GM18858 (cell line): ENCODE results near the gene GARIN5B.
"Not testable (repeated sequence)": the region's sequence is repeated elsewhere in the genome, so short reads cannot be mapped to it uniquely, and the experiment has no call there.

ENCODE experiments used
- ATAC-seq: cut with Tn5 transposase; IDR thresholded peaks from one replicate; pipeline ENCODE4 v1.9.1; 2021; ENCODE audit not compliant: unreplicated experiment

The GARIN5B gene

DNA sequence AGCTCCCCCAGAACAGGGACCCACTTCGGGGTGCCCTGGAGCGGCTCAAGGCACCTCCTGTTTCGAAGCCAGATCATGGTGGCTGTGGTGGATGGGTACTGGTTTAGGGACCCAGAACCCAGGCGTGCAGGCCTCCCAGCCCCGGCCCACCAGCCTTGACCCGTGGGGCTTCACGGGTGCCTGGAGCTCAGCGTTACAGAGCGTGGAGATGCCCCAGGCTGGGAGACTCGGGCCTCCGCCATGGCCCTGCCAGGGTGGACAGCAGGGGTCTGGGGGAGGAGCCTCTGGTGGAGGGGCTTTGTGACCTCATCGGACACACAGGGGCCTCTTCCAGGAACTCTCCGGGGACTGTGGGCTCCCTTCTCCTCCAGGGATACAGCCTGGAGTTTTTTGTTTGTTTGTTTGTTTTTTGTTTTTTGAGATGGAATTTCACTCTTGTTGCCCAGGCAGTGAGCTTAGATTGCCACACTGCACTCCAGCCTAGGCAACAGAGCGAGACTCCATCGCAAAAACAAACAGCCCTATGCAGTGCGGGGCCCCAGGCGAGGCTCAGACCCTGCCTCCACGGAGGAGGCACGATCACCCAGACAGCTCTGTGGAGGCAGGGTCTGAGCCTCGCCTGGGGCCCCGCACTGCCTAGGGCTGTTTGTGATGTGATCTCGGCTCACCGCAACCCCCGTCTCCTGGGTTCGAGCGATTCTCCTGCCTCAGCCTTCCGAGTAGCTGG is at the start of gene GARIN5B:
TSS of gene GARIN5B (minus strand) at position 271 of the 727 bp plus-strand sequence. CDS start at position 77, 194 bp downstream.
- no peak for ATAC-seq

DNA sequence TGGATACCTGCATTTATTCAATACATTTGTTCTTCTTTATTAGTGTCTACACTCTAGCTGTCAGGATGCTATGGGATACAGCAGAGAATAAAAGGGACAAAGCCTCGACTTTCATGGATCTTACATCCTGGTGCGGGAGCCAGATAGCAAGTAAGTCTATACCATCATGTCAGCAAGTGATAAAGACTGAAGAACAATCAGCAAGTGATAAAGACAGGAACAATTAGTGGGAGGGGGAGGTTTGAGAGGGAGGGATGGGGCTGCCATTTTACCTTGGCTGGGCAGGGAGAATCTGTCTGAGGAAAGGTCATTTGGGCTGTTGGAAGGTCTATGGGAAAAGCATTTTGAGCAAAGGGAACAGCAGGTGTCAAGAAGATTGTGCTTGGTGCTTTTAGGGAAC is 47.1 kb upstream of the GARIN5B start:
- ATAC-seq: no peak

DNA sequence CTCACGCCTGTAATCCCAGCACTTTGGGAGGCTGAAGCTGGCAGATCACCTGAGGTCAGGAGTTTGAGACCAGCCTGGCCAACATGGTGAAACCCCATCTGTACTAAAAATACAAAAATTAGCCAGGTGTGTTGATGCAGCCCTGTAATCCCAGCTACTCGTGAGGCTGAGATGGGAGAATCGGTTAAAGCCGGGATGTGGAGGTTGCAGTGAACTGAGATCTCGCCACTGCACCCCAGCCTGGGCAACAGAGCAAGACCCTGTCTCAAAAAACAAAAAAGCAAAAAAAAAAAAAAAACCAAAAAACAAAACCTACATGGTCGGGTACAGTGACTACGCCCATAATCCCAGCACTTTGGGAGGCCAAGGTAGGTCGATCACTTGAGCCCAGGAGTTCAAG is 46.1 kb upstream of the GARIN5B start:
- not testable (repeated sequence) for ATAC-seq

DNA sequence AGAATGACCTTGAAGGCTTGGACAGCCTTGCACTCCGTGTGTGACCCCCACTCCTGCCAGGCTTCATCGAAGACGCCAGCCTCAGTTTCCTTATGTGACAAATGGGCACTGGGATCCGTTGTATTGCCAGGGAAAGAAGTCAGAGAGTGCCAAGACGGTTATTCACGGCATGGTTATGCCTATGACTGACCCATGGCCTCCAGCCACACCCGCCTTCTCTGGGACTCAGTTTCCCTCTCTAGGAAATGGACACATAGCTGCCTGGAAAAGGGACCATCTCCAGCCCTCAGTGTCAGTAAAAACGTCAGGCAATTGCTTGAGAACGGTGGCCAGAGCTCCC is 45.4 kb upstream of the GARIN5B start:
- no peak for ATAC-seq

DNA sequence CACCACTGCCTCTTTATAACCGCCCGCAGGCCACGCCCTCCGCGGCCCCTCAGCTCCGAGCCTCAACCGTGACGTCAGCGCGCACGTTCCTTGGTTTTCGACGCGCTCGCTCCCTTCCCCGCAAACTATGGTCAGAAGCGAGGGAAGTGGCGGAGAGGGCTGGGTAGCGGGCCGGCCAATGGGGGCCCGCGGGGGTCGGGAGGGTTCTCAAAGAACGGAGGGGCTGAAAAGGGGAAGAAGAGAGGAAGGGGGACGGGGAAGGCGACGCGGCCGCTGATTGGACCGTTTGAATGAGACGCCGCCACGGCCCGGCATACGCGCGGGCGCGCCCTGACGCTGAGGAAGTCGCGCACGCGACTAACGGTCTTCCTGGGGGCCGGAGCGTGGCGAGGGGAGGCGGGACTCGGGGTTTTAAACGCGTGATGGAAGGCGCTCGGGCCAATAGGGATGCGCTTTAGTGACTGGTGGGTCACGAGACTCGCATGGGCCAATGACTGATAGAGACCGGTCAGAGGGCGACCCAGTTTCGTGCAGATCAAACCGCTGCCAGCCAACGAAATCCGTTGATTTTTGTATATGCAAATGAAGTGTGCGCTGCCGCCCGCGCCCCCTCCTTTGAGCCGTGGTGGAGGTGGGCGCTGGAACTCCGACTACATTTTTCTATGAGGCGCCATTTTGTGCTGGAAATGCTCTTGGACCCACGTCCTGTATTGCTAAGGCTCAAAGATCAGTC is 44.9 kb upstream of the GARIN5B start:
- peak; percentile 63 for ATAC-seq

DNA sequence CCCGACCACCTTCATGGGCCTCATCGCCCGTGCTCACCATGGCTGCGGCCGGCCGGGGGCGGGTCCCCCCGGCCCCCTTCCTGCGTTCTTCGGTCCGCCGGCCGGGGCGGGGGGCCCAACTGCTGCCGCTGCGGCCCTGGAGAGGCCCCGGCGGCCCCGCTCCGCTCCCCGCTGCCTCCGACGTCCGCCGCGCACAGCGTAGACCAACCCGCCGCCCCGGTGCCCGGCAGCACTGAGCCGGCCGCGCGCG is 44.4 kb upstream of the GARIN5B start, which contains the start of gene UBE2S:
TSS of gene UBE2S (minus strand) at position 239 of the 250 bp plus-strand sequence. CDS start at position 40, 199 bp downstream.
- ATAC-seq: peak; percentile 19

DNA sequence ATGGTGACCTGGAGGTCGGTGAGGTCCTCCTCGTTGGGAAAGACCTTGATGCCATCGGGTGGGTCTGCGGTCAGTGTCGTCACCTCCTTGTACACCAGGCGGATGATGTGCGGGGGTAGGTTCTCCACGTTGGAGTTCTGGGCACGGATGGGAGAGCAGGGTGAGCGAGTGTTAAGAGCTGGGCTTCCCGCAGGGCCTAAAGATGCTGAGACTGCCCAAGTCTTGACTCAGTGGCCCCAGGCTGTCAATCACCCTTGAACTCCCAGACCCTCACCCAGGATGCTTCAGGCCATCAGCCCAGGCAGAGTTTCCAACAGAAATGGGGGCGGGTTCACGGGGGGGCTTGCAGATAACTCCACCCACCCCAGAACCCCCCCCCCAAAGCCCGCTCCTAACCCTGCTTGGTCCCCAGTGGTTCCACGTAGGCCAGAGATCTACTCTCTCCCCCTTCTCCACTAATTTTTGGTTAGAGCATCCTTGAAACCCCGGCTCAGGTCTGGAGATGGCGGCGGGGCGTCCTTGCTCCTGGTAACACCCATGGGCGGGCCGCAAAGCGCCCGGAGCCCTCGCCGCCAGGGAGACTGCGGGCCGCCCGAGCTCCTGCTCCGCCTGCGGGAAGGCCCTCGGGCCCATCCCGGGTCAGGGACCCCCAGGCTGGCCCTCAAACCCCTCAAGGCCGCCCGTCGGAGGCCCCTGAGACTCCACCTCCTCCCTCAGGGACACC is 43.9 kb upstream of the GARIN5B start:
- no peak for ATAC-seq

DNA sequence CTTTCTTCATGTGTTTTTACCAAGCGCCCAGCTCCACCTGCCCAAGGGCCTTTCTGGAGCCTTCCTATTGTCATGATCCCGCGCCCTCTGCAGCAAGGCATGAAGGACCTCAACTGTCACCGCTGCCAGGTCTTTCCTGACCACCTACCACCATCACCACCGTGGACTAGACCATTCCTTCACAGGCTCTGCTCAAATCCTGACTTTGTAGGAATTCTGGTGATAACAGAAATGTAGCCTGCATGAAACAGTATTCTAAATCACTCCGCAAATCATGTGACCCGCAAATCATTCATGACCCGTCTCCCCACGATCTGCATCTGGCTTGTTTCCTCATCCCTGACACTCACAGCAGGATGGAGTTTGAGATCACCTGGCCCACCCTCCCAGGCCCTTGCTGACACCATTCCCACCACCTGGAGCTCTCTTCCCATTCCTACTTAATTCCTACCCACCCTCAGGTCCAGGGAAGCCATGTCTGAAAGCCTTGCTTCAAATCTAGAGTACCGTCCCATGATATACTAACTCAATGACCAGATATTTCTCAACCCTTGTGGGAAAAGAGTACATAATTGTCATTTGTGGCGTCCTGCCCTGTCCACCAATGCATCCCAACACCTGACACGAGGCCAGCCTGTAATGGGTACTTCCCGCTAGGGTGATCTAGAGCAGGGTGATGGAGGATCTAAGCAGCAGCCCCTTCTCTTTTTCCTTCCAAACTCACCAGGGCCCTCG is 43.2 kb upstream of the GARIN5B start:
- ATAC-seq: no peak

DNA sequence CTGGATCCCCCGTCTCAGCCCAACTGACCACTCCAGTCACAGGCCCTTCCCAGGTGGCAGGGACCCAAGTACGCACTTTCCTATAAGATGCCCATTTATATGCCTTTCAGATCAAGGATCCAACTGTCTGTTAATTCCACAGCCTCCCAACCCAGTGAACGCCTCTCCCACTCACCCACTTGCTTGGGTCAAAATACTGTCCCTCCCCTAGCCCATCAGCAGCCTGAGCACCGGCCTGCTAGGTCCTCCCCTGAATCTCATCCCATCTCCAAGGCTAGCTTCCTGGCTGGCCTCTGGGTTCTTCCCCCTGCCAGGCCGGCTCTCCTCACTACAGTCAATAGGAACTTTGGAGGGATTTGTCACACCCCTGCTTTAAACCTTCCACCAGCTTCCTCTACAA is 42.6 kb upstream of the GARIN5B start:
- ATAC-seq: no peak

DNA sequence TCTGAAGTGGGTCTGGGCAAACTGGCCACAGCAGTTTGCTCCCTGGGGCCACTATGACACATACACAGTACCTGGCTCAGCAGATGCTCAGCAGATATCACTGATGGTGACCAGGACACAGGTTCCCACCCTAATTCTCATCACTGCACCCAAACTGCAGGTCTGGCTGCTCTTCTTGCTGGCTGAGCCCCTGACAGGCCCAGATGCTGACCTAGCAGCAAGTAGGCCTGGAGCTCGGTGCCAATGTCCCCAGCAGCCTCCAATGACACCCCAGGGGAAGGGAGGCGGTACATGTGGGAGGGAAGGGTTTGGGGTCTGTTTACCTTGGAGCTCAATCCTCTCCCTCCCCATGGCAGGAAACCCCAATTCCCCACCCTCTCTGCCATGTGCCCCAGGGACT is 39.4 kb upstream of the GARIN5B start:
- ATAC-seq: no peak

DNA sequence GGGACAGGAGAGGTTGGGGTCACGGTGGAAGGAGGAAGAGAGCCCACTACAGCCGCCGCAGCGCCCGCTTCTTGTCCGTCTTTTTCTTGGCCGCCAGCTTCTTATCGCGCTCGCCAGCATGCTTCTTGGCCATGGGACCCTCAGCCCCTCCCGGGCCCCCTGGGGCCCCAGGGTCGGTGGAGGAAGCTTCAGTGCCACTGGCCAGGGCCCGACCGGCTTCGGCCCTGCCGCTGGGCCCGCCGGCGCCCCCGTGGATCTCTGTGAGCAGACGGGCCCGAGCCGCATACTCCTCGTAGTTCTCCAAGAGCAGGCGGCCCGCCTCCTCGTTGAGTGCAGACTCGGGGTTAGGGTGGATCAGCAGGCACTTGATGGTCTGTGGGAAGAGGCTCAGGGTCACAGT is 38.3 kb upstream of the GARIN5B start:
- not testable (repeated sequence) for ATAC-seq

DNA sequence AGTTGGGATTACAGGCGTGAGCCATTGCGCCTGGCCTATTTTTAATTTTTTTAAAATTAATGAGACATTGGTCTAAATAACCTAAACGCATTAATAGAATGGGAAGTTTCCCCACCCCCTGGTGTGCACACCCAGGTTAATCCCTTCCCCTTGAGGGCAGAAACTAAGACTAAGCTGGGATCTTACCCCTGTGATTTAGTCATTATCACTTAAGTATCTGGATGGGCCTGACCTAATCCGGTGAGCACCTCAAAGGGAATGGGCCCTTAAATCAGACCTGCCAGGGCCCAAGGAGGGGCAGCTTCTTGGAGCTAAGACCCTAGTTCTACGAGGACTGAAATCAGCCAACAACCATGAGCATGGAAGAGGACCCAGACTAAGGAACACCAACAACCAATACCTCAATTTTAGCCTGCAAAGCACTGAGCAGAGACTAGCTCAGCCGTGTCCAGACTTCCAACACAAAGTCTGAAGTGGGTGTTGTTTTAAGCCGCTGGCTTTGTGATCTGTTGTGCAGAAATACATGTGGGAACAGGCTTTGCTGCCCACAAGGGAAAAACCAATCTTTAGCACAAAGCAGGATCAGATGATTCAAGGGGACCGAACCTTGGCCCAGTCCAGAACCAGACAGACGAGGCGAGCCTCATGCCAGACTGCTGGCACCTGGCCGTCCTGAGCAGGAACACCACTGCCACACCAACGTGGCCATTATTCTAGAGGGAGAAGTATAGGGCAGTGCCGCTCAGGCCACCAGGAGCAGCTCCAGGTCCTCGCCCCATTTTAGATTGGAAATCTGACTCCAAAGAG is 37.4 kb upstream of the GARIN5B start:
- ATAC-seq: no peak

DNA sequence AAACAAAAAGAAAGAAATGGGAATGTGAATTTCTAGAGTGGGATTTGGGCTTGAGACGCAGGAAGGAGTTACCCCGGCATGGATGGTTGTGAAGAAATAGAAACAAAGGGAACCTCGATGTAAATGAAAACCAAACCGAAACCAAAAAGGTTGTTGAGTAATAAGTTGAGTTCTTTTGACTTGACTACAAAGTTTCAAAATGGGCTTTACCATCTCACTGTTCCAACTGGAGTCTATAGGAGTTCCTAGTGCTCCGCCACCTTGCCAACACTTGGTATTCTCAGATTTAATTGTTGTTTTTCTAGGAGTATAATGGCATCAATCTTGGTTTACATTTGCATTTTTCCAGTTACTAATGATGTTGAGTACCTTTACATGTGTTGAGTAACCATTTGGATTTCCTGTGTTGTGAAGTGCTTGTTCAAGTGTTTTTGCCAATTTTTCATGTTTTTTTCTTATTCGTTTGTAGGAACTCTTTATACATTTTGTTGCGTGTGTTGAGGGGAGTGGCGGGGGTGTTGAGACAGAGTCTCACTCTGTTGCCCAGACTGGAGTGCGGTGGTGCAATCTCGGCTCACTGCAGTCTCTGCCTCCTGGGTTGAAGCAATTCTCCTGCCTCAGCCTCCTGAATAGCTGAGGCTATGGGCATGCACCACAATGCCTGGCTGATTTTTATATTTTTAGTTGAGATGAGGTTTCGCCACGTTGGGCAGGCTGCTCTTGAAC is 35.3 kb upstream of the GARIN5B start:
- no peak for ATAC-seq

DNA sequence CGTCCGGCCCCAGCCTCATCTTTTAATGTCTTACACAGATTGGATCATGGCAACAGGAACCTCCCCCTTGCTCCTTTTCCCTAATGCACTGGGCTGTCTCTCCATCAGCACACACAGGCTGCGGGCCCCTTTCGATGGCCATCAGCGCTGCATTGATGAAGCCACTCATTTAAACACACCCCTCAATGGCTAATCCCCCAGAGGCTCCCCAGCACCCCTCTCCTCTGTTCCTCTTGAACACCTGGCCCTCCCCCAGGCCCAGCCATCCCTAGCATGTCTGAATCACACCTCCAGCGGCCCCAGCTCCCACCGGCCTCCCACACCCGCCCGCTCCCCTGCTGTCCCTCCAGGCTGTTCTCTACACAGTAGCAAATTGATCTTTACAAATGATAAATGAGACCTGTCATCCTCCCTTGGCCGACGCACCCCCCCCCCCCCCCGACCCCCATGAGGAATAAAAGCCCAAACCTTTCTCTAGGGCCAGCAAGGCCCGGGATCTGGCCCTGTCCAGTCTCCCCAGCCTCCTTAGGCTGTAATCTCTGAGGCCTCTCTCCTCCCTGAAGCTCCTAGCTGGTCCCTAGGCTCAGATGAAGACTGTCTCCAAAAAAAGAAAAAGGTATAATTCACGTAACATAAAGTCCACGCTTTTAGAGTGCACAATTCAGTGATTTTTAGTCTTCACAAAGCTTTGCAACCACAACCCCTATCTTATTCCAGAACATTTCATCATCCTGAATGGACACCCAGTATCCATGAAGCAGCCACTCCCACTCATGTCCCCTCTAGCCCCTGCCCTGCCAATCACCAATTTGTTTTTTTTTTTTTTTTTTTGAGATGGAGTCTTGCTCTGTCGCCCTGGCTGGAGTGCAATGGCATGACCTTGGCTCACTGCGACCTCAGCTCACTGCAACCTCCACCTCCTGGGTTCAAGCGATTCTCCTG is 30.0 kb upstream of the GARIN5B start:
- no peak for ATAC-seq

DNA sequence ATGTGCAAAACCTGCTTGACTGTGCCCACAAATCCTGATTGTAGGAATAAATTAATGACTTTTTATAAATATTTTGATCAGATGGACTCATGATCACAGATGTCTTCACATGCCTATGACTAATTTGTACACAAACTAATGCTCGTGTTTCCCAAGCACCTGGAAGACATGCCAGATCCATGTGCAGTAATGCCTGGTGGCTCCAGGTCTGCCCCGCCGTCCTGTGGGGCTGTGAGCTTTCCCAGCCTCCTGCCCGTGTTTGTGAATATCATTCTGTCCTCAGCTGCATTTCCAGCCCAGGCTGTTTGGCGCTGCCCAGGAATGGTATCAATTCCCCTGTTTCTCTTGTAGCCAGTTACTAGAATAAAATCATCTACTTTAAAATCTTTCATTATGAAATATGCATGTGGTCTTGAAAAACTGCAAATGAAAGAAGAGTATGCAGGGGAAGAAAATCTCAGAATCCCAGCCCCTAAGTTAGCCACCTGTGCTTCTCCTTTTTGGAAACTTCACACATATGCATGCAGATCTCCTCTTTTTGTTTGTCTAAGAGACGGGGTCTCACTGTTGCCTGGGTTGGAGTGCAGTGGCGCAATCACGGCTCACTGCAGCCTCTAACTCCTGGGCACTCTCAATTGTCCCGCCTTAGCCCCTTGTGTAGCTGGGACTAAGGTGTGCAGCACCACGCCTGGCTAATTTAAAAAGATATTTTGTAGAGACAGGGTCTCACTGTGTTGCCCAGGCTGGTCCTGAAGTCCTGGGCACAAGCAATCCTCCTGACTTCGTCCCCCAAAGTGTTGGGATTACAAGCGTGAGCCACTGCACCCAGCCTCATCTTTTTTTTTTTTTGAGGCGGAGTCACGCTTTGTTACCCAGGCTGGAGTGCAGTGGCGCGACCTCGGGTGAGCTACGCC is 28.9 kb upstream of the GARIN5B start:
- no peak for ATAC-seq

DNA sequence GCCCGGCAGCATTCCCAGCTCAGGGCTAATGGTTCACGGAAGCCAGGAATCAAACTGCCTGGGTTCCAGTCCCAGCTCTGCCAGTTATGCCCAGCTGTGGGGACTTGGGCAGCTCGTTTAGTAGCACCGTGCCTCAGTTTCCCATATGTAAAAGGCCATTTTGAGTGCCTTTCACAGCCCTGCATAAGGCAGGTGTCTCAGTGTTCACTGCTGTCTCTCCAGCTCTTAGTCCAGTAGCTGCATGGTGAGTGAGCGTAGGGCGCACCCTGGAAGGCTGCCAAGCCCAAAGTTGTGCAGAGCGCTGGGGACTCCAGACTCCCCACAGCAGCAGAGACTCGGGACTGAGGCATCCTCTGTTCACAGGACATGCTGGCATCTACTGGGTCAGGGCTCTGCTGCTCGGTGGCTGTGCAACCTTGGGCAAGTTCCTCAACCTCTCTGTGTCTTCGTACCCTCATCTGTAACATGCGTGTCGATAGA is 28.2 kb upstream of the GARIN5B start:
- ATAC-seq: no peak

DNA sequence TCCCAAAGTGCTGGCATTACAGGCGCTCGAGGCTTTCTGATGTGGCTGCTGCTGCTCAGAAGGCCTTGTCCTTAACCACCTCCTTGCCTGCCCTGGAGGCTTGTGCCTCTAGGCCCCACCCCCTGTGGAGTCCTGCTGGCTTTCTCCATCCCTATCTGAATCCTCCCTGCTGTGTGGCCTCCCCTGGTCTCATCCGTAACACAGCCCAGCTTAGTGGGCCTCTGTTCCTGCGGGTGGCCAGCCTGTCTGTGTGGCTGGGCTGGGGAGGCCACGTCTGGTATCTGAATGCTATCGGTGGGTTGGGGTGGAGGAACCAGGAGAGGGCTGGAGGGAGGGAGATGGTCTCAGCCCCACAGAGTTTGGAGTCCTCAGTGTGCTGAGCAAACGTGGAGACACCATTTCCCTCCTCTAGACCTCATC is 27.4 kb upstream of the GARIN5B start:
- no peak for ATAC-seq
